Loucy (cell line): Measurements from ENCODE around the gene HOXB9.

Experiments used
- EZH2phosphoT487 ChIP-seq: fragments of 200-600 bp; IDR thresholded peaks from 2 replicates; pipeline ENCODE4 v1.6.1; 2018; ENCODE audit warnings: antibody characterized with exemption, mild to moderate bottlenecking, moderate library complexity, borderline replicate concordance
- TF ChIP-seq, protein P1 (sequence below): fragments of 200-600 bp; sonication (generic); conservative IDR thresholded peaks from 2 replicates; pipeline ENCODE4 v1.5.1; 2014; ENCODE audit warnings: mild to moderate bottlenecking, antibody characterized with exemption, low read length

DNA sequence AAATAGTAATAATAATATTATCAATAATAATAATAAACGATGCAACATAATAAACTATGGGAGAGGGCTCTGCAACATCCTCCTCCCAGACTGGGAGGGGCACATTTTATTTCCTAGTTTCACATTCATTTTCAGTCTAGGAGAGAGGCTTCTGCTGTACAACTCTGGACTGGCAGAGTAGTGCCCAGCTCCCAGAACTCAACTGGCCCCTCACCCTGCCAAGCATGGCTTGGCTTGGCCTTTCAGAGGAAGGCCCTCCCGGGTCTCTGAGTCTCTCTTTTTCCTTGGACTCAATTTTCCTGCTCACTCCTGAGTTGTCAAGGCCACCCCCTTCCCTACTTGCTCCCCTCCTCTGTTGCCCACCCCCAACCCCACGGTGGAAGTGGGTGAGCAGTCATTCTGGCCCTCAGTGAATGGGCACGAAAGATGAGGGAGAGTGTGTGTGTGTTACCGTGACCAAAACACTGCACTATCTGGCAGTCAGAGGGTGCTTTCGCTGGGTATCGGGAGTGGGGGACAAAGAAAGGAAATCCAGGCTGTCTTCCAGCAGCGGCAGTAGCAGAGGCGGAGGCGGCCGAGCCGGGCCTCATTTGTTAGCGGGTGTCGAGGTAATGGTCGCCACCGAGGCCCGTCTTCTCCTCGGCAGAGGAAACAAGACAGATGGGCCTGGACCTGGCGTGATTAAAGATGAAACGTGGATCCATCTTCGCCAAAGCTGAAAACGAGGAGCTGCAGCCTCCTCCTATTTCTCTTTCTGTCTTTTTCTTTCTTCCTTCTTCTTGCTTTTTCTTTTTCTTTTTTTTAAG, 50.3 kb downstream of the HOXB9 start:
- TF ChIP-seq, protein P1, sequence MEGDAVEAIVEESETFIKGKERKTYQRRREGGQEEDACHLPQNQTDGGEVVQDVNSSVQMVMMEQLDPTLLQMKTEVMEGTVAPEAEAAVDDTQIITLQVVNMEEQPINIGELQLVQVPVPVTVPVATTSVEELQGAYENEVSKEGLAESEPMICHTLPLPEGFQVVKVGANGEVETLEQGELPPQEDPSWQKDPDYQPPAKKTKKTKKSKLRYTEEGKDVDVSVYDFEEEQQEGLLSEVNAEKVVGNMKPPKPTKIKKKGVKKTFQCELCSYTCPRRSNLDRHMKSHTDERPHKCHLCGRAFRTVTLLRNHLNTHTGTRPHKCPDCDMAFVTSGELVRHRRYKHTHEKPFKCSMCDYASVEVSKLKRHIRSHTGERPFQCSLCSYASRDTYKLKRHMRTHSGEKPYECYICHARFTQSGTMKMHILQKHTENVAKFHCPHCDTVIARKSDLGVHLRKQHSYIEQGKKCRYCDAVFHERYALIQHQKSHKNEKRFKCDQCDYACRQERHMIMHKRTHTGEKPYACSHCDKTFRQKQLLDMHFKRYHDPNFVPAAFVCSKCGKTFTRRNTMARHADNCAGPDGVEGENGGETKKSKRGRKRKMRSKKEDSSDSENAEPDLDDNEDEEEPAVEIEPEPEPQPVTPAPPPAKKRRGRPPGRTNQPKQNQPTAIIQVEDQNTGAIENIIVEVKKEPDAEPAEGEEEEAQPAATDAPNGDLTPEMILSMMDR = no peak
- no peak for TF ChIP-seq EZH2phosphoT487
